Measurements from ENCODE around the gene TUBB2A. TPM values are rescaled to one million over a fixed set of nuclear protein-coding genes. Genes with fewer than 3 reads are reported as not detected.
A peak's percentile ranks its signal among the peaks of the same experiment; 100 is the strongest.

Gene TUBB2A
- total and polyA plus RNA-seq, 2 of the 13 experiments (the other 11 are each of a cell fraction or from before 2014, with no cell fraction given) = 35.3 to 106 TPM

DNA sequence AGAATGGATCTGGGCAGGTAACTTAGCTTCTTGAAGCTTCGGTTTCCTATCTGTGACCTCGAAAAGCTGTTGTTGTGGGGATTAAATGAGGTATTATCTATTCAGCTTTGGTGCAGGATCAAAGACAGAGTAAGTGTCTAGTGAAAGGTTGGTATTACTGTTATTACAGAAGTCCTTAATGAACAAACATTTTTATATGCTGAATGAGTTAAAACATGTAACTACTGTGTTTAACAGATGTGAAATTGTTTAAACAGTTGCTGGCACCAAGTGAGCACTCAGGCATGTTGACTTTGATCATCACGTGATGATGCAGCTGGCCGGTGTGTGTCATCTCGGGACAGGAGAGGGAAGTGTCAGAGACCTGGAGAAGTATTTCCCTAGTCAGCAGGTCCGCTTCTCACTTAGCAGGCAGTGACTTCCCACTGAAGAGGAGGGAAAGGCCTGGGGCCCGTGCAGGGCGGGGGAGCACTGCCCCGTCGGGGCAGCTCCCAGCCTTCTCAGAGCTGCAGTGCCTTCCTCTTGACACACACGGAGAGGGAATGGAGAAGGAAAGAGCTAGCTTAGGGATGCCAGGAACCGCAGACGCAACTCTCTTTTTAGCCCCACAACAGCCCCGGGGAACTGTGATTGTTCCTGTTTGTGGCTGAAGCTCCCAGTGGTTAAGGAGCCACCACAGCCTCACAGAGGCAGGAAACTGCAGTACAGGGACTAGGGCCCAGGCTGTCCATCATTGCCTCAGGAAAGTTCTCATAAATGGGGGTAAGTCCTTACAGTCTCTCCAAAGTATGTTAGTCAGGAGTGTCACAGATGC, 18.0 kb downstream of the TUBB2A start (continued):
- TF ChIP-seq ZBTB37 (CRISPR knock-in tag; IDR thresholded peaks at IDR 0.05) (no peak), TEAD3 (CRISPR knock-in tag; optimal IDR thresholded peaks at IDR 0.05; ENCODE audit: borderline replicate concordance) (peak; percentile 95), ZNF660 (CRISPR knock-in tag; IDR thresholded peaks at IDR 0.05; ENCODE audit: borderline replicate concordance, low read depth) (no peak), ZHX1 (CRISPR knock-in tag; IDR thresholded peaks at IDR 0.05; ENCODE audit: low read depth) (0 out of 2 replicates have a peak, but pooled peaks have one; percentile 48), HNF1A (IDR thresholded peaks at IDR 0.05; ENCODE audit: low read depth) (peak; percentile 53; the same call in 1 of the 2 replicates), HNF1A (CRISPR knock-in tag; IDR thresholded peaks at IDR 0.05; ENCODE audit: borderline replicate concordance) (peak; percentile 63; the same call in 1 of the 2 replicates), KLF11 (CRISPR knock-in tag; IDR thresholded peaks at IDR 0.05) (peak; percentile 50; the same call in 1 of the 2 replicates), MED13 (CRISPR knock-in tag; IDR thresholded peaks at IDR 0.05) (0 out of 2 replicates have a peak, but pooled peaks have one; percentile 43), TGIF2 (CRISPR knock-in tag; IDR thresholded peaks at IDR 0.05) (peak; percentile 100), RFX5 (IDR thresholded peaks at IDR 0.05; ENCODE audit: low read depth, low read length) (no peak), SALL1 (CRISPR knock-in tag; IDR thresholded peaks at IDR 0.05) (peak; percentile 99), FOXP1 (IDR thresholded peaks at IDR 0.05) (peak; percentile 73), FOXP1 (CRISPR knock-in tag; IDR thresholded peaks at IDR 0.05) (peak; percentile 96), STAG1 (CRISPR knock-in tag; IDR thresholded peaks at IDR 0.05) (no peak), MYPOP (CRISPR knock-in tag; IDR thresholded peaks at IDR 0.05) (peak; percentile 86)
- TF ChIP-seq, protein P1, sequence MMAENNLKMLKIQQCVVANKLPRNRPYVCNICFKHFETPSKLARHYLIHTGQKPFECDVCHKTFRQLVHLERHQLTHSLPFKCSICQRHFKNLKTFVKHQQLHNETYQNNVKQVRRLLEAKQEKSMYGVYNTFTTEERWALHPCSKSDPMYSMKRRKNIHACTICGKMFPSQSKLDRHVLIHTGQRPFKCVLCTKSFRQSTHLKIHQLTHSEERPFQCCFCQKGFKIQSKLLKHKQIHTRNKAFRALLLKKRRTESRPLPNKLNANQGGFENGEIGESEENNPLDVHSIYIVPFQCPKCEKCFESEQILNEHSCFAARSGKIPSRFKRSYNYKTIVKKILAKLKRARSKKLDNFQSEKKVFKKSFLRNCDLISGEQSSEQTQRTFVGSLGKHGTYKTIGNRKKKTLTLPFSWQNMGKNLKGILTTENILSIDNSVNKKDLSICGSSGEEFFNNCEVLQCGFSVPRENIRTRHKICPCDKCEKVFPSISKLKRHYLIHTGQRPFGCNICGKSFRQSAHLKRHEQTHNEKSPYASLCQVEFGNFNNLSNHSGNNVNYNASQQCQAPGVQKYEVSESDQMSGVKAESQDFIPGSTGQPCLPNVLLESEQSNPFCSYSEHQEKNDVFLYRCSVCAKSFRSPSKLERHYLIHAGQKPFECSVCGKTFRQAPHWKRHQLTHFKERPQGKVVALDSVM (CRISPR knock-in tag; IDR thresholded peaks at IDR 0.05) = 0 out of 2 replicates have a peak, but pooled peaks have one; percentile 35

Measured in HepG2 (cell line).